Measurements from ENCODE around the gene USP17L22.
"Not testable (repeated sequence)": the region's sequence is repeated elsewhere in the genome, so short reads cannot be mapped to it uniquely, and the experiment has no call there.

- not testable (repeated sequence) for TF ChIP-seq POLR2AphosphoS5 (IDR thresholded peaks at IDR 0.05; ENCODE audit: low read depth); CTCF (IDR thresholded peaks at IDR 0.05; ENCODE audit: insufficient read depth, low read length)
These were observed 23.8 kb upstream of the USP17L22 start, which contains the start of gene USP17L17 for GRCh38 chr4:9243579-9243978.

Data from HL-60 (cell line).